ENCODE results near the gene CD19. TPM values are rescaled to one million over a fixed set of nuclear protein-coding genes. Genes with fewer than 3 reads are reported as not detected.

Gene CD19
- total and polyA plus RNA-seq, 2 of the 8 experiments (the other 6 are each of a cell fraction or from before 2014, with no cell fraction given): 0.57 to 0.65 TPM

GRCh38 chr16:28915181-28915580 lies 16.6 kb upstream of the CD19 start:
- Histone ChIP-seq H2BK15ac (ENCODE audit: low read length) (no peak overlapping the region), H4K91ac (replicated peaks; ENCODE audit: insufficient read length, low read length) (no peak overlapping the region), H3K56ac (replicated peaks; ENCODE audit: insufficient read length, low read depth, low read length) (no peak overlapping the region), H3K9ac (replicated peaks in 1 of 4; ENCODE audit: extremely low read depth in 1 of 4, low read depth in 3 of 4, low read length in 3 of 4) (no peak overlapping the region), H2BK12ac (ENCODE audit: low read depth, low read length) (no peak overlapping the region), H3K27me3 (replicated peaks in 1 of 4; ENCODE audit: control insufficient read depth in 3 of 4, extremely low read depth in 1 of 4, insufficient read depth in 3 of 4, low read length in 3 of 4) (no peaks in the 10 kb centered on the region), H3K18ac (ENCODE audit: extremely low read depth, low read length) (no peak overlapping the region), H3K4ac (replicated peaks; ENCODE audit: insufficient read length, low read depth, low read length) (no peak overlapping the region), H3K14ac (ENCODE audit: insufficient read length) (no peak overlapping the region), H3K36me3 (ENCODE audit: control insufficient read depth in 2 of 4, insufficient read depth in 4 of 4, low read length in 3 of 4) (peaks cover 0 to 9% (median 5%) of the 10 kb centered on the region in 4 experiments; a peak in 4 of 8 replicates), H3K4me2 (ENCODE audit: insufficient read depth in 1 of 2, low read depth in 2 of 2, low read length in 2 of 2) (no peak overlapping the region), H3K4me3 (ENCODE audit: extremely low read depth in 1 of 4, insufficient read depth in 2 of 4, low read depth in 3 of 4, low read length in 4 of 4) (no peak overlapping the region), H3K23ac (ENCODE audit: insufficient read length) (no peak overlapping the region), H3K9me3 (ENCODE audit: insufficient read depth in 2 of 2, low read depth in 1 of 2, low read length in 1 of 2) (no peaks in the 10 kb centered on the region), H2BK20ac (ENCODE audit: low read length) (no peak overlapping the region), H2AK5ac (ENCODE audit: low read depth, low read length) (no peak overlapping the region), H2AFZ (ENCODE audit: low read length) (no peak overlapping the region), H4K8ac (ENCODE audit: extremely low read depth, insufficient read depth, low read length) (no peak overlapping the region), H3K23me2 (ENCODE audit: low read depth, low read length) (no peaks in the 10 kb centered on the region), H3K4me1 (replicated peaks in 1 of 4; ENCODE audit: control insufficient read depth in 3 of 4, insufficient read depth in 4 of 4, low read length in 3 of 4) (no peaks in the 10 kb centered on the region), H4K5ac (ENCODE audit: insufficient read length, low read depth, low read length) (no peak overlapping the region), H3K79me1 (ENCODE audit: low read depth, low read length) (no peaks in the 10 kb centered on the region), H3K79me2 (ENCODE audit: control insufficient read depth in 1 of 2, insufficient read depth in 2 of 2, low read length in 2 of 2) (no peaks in the 10 kb centered on the region), H2BK5ac (ENCODE audit: low read depth, low read length) (no peak overlapping the region), H4K20me1 (replicated peaks in 1 of 2; ENCODE audit: control insufficient read depth in 1 of 2, insufficient read depth in 2 of 2, low read length in 2 of 2) (peaks cover 0 to 2% of the 10 kb centered on the region in 2 experiments), H3K27ac (ENCODE audit: low read depth, low read length) (no peak overlapping the region), H2BK120ac (replicated peaks; ENCODE audit: low read depth, low read length) (no peak overlapping the region)
- DNase-seq (ENCODE audit: low read depth in 1 of 2, low spot score in 2 of 2) (no peak), FAIRE-seq (no peak)
- ChIA-PET CTCF (ENCODE audit: partially characterized antibody) (interaction anchor here (1.0 to 3.1 kb wide), 6 partner anchors 8 to 45 kb away, joined by 3 to 15 read pairs (median 4); no protein-coding TSS in a partner anchor), POLR2A (ENCODE audit: partially characterized antibody) (interaction anchor here (0.7 to 1.7 kb wide), 4 partner anchors 9 to 51 kb away, joined by 3 to 5 read pairs (median 4); no protein-coding TSS in a partner anchor)
- TF ChIP-seq MAX (IDR thresholded peaks at IDR 0.05) (no peak), SAP30 (IDR thresholded peaks at IDR 0.05; ENCODE audit: insufficient read depth, insufficient replicate concordance, low read length) (no peak), EZH2 (IDR thresholded peaks at IDR 0.05; ENCODE audit: low read depth, low read length, severe bottlenecking) (no peak), EP300 (IDR thresholded peaks at IDR 0.05; ENCODE audit: borderline replicate concordance in 1 of 2, low read depth in 2 of 2, low read length in 2 of 2) (no peak), MAFK (IDR thresholded peaks at IDR 0.05; ENCODE audit: low read depth, low read length) (no peak), HDAC6 (IDR thresholded peaks at IDR 0.05; ENCODE audit: low read depth, low read length) (no peak), TCF12 (IDR thresholded peaks at IDR 0.05; ENCODE audit: low read depth, low read length) (no peak), TAF1 (IDR thresholded peaks at IDR 0.05; ENCODE audit: low read depth, low read length) (no peak), POU5F1 (IDR thresholded peaks at IDR 0.05; ENCODE audit: low read depth, low read length) (no peak), JUND (IDR thresholded peaks at IDR 0.05; ENCODE audit: low read length) (no peak), RBBP5 (IDR thresholded peaks at IDR 0.05; ENCODE audit: borderline replicate concordance, low read depth, low read length) (no peak), CBX5 (IDR thresholded peaks at IDR 0.05; ENCODE audit: low read depth, low read length) (no peak), POLR2AphosphoS5 (IDR thresholded peaks at IDR 0.05; ENCODE audit: low read depth, low read length) (no peak), SP1 (IDR thresholded peaks at IDR 0.05; ENCODE audit: low read depth, low read length) (no peak)
- TF ChIP-seq, protein P1, sequence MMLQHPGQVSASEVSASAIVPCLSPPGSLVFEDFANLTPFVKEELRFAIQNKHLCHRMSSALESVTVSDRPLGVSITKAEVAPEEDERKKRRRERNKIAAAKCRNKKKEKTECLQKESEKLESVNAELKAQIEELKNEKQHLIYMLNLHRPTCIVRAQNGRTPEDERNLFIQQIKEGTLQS (IDR thresholded peaks at IDR 0.05; ENCODE audit: insufficient read depth, low read depth, low read length): no peak

Data from H1 (cell line).